ENCODE results near the gene HIRIP3. TPM values are rescaled to one million over a fixed set of nuclear protein-coding genes. Genes with fewer than 3 reads are reported as not detected.

The HIRIP3 gene
- total and polyA plus RNA-seq, 2 donors, result 14.8 to 19.9 TPM

- Histone ChIP-seq H3K27ac (ENCODE audit: low read depth in 1 of 2, low read length in 1 of 2) (peak overlapping the region; percentile 96 to 99), H3K4me1 (ENCODE audit: control insufficient read depth in 2 of 2, insufficient read depth in 2 of 2, low read length in 2 of 2) (peaks cover 10 to 23% of the 10 kb centered on the region in 2 donors), H3K4me3 (ENCODE audit: low read length in 2 of 2) (peak overlapping the region; percentile 68 to 88), H3K9me3 (ENCODE audit: control insufficient read depth in 2 of 2, insufficient read depth in 1 of 2, low read length in 1 of 2) (no peaks in the 10 kb centered on the region), H3K27me3 (ENCODE audit: control insufficient read depth in 2 of 2, insufficient read depth in 1 of 2, low read length in 1 of 2) (no peaks in the 10 kb centered on the region), H3K36me3 (ENCODE audit: control insufficient read depth in 2 of 2, insufficient read depth in 2 of 2, low read length in 1 of 2) (peaks cover 41 to 56% of the 10 kb centered on the region in 2 donors)
- WGBS, result 20% methylated on average over 24 of the region's 24 CpGs
- peak in 2 of 9 donors; percentile 50 to 79 for DNase-seq (ENCODE audit: low read depth in 6 of 9, low spot score in 9 of 9)
Measured at GRCh38 chr16:29994600-29995323, 655 bp downstream of the HIRIP3 start.

GRCh38 chr16:29993903-29994599 is 1.4 kb downstream of the HIRIP3 start:
- Histone ChIP-seq H3K27ac (ENCODE audit: low read depth in 1 of 2, low read length in 1 of 2) (no peak overlapping the region), H3K4me1 (ENCODE audit: control insufficient read depth in 2 of 2, insufficient read depth in 2 of 2, low read length in 2 of 2) (peaks cover 10 to 23% of the 10 kb centered on the region in 2 donors), H3K9me3 (ENCODE audit: control insufficient read depth in 2 of 2, insufficient read depth in 1 of 2, low read length in 1 of 2) (no peaks in the 10 kb centered on the region), H3K27me3 (ENCODE audit: control insufficient read depth in 2 of 2, insufficient read depth in 1 of 2, low read length in 1 of 2) (no peaks in the 10 kb centered on the region), H3K4me3 (ENCODE audit: low read length in 2 of 2) (no peak overlapping the region), H3K36me3 (ENCODE audit: control insufficient read depth in 2 of 2, insufficient read depth in 2 of 2, low read length in 1 of 2) (peaks cover 46 to 59% of the 10 kb centered on the region in 2 donors)
- WGBS, result 98% methylated on average over 9 of the region's 9 CpGs
- no peak for DNase-seq (ENCODE audit: low read depth in 6 of 9, low spot score in 9 of 9)

- 97% methylated on average over 25 of the region's 25 CpGs for WGBS
- H3K36me3 ChIP-seq (ENCODE audit: control insufficient read depth in 2 of 2, insufficient read depth in 2 of 2, low read length in 1 of 2), result peaks cover 53 to 64% of the 10 kb centered on the region in 2 donors
Measured at GRCh38 chr16:29993191-29993902, 2.1 kb downstream of the HIRIP3 start.

GRCh38 chr16:29992344-29992967 is 3.0 kb downstream of the HIRIP3 start:
- Histone ChIP-seq H3K36me3 (ENCODE audit: control insufficient read depth in 2 of 2, insufficient read depth in 2 of 2, low read length in 1 of 2) (peaks cover 62 to 67% of the 10 kb centered on the region in 2 donors), H3K27ac (ENCODE audit: low read depth in 1 of 2, low read length in 1 of 2) (no peak overlapping the region), H3K4me3 (ENCODE audit: low read length in 2 of 2) (no peak overlapping the region), H3K4me1 (ENCODE audit: control insufficient read depth in 2 of 2, insufficient read depth in 2 of 2, low read length in 2 of 2) (peaks cover 10 to 23% of the 10 kb centered on the region in 2 donors), H3K27me3 (ENCODE audit: control insufficient read depth in 2 of 2, insufficient read depth in 1 of 2, low read length in 1 of 2) (no peaks in the 10 kb centered on the region), H3K9me3 (ENCODE audit: control insufficient read depth in 2 of 2, insufficient read depth in 1 of 2, low read length in 1 of 2) (no peaks in the 10 kb centered on the region)
- 87% methylated on average over 7 of the region's 7 CpGs for WGBS
- no peak for DNase-seq (ENCODE audit: low read depth in 6 of 9, low spot score in 9 of 9)

More at GRCh38 chr16:29993191-29993902, 2.1 kb downstream of the HIRIP3 start:
- Histone ChIP-seq H3K27ac (ENCODE audit: low read depth in 1 of 2, low read length in 1 of 2) (no peak overlapping the region), H3K27me3 (ENCODE audit: control insufficient read depth in 2 of 2, insufficient read depth in 1 of 2, low read length in 1 of 2) (no peaks in the 10 kb centered on the region), H3K9me3 (ENCODE audit: control insufficient read depth in 2 of 2, insufficient read depth in 1 of 2, low read length in 1 of 2) (no peaks in the 10 kb centered on the region), H3K4me3 (ENCODE audit: low read length in 2 of 2) (no peak overlapping the region), H3K4me1 (ENCODE audit: control insufficient read depth in 2 of 2, insufficient read depth in 2 of 2, low read length in 2 of 2) (peaks cover 10 to 23% of the 10 kb centered on the region in 2 donors)
- DNase-seq (ENCODE audit: low read depth in 6 of 9, low spot score in 9 of 9), result no peak

- DNase-seq (ENCODE audit: low read depth in 6 of 9, low spot score in 9 of 9), result no peak
- no peaks in the 10 kb centered on the region for H3K9me3 ChIP-seq (ENCODE audit: control insufficient read depth in 2 of 2, insufficient read depth in 1 of 2, low read length in 1 of 2)
- no peak overlapping the region for H3K4me3 ChIP-seq (ENCODE audit: low read length in 2 of 2)
- H3K27ac ChIP-seq (ENCODE audit: low read depth in 1 of 2, low read length in 1 of 2), result no peak overlapping the region
- no peaks in the 10 kb centered on the region for H3K27me3 ChIP-seq (ENCODE audit: control insufficient read depth in 2 of 2, insufficient read depth in 1 of 2, low read length in 1 of 2)
- H3K4me1 ChIP-seq (ENCODE audit: control insufficient read depth in 2 of 2, insufficient read depth in 2 of 2, low read length in 2 of 2), result peaks cover 7 to 16% of the 10 kb centered on the region in 2 donors
- H3K36me3 ChIP-seq (ENCODE audit: control insufficient read depth in 2 of 2, insufficient read depth in 2 of 2, low read length in 1 of 2), result peaks cover 71 to 76% of the 10 kb centered on the region in 2 donors
- WGBS, result 97% methylated on average over 5 of the region's 5 CpGs
Measured at GRCh38 chr16:29991571-29991904, 3.9 kb downstream of the HIRIP3 start.

- H3K4me3 ChIP-seq (ENCODE audit: low read length in 2 of 2), result no peak overlapping the region
- peaks cover 76 to 81% of the 10 kb centered on the region in 2 donors for H3K36me3 ChIP-seq (ENCODE audit: control insufficient read depth in 2 of 2, insufficient read depth in 2 of 2, low read length in 1 of 2)
- peaks cover 7 to 14% of the 10 kb centered on the region in 2 donors for H3K4me1 ChIP-seq (ENCODE audit: control insufficient read depth in 2 of 2, insufficient read depth in 2 of 2, low read length in 2 of 2)
- no peaks in the 10 kb centered on the region for H3K27me3 ChIP-seq (ENCODE audit: control insufficient read depth in 2 of 2, insufficient read depth in 1 of 2, low read length in 1 of 2)
- no peaks in the 10 kb centered on the region for H3K9me3 ChIP-seq (ENCODE audit: control insufficient read depth in 2 of 2, insufficient read depth in 1 of 2, low read length in 1 of 2)
- DNase-seq (ENCODE audit: low read depth in 6 of 9, low spot score in 9 of 9), result no peak
- no peak overlapping the region for H3K27ac ChIP-seq (ENCODE audit: low read depth in 1 of 2, low read length in 1 of 2)
- 98% methylated on average over 35 of the region's 35 CpGs for WGBS
Measured at GRCh38 chr16:29990883-29991570, 4.4 kb downstream of the HIRIP3 start.

- H3K4me3 ChIP-seq (ENCODE audit: low read length in 2 of 2), result no peak overlapping the region
- WGBS, result 96% methylated on average over 2 of the region's 2 CpGs
- H3K9me3 ChIP-seq (ENCODE audit: control insufficient read depth in 2 of 2, insufficient read depth in 1 of 2, low read length in 1 of 2), result no peaks in the 10 kb centered on the region
- peaks cover 86 to 91% of the 10 kb centered on the region in 2 donors for H3K36me3 ChIP-seq (ENCODE audit: control insufficient read depth in 2 of 2, insufficient read depth in 2 of 2, low read length in 1 of 2)
- H3K4me1 ChIP-seq (ENCODE audit: control insufficient read depth in 2 of 2, insufficient read depth in 2 of 2, low read length in 2 of 2), result peaks cover 7 to 11% of the 10 kb centered on the region in 2 donors
- H3K27ac ChIP-seq (ENCODE audit: low read depth in 1 of 2, low read length in 1 of 2), result no peak overlapping the region
- no peak for DNase-seq (ENCODE audit: low read depth in 6 of 9, low spot score in 9 of 9)
- no peaks in the 10 kb centered on the region for H3K27me3 ChIP-seq (ENCODE audit: control insufficient read depth in 2 of 2, insufficient read depth in 1 of 2, low read length in 1 of 2)
Measured at GRCh38 chr16:29990034-29990433, 5.4 kb downstream of the HIRIP3 start.

- DNase-seq (ENCODE audit: low read depth in 6 of 9, low spot score in 9 of 9), result no peak
- Histone ChIP-seq H3K27me3 (ENCODE audit: control insufficient read depth in 2 of 2, insufficient read depth in 1 of 2, low read length in 1 of 2) (no peaks in the 10 kb centered on the region), H3K36me3 (ENCODE audit: control insufficient read depth in 2 of 2, insufficient read depth in 2 of 2, low read length in 1 of 2) (peaks cover 93 to 98% of the 10 kb centered on the region in 2 donors), H3K9me3 (ENCODE audit: control insufficient read depth in 2 of 2, insufficient read depth in 1 of 2, low read length in 1 of 2) (no peaks in the 10 kb centered on the region), H3K4me1 (ENCODE audit: control insufficient read depth in 2 of 2, insufficient read depth in 2 of 2, low read length in 2 of 2) (peaks cover 0 to 3% of the 10 kb centered on the region in 2 donors), H3K27ac (ENCODE audit: low read depth in 1 of 2, low read length in 1 of 2) (no peak overlapping the region), H3K4me3 (ENCODE audit: low read length in 2 of 2) (no peak overlapping the region)
- 97% methylated on average over 23 of the region's 23 CpGs for WGBS
Measured at GRCh38 chr16:29989111-29989858, 6.1 kb downstream of the HIRIP3 start.

Data from thymus (tissue), 11 donors.